ENCODE data around the gene GRB10. TPM values are rescaled to one million over a fixed set of nuclear protein-coding genes. Genes with fewer than 3 reads are reported as not detected.

Gene GRB10
- total and polyA plus RNA-seq, 2 donors (not counting 3 experiments of a cell fraction or from before 2014, with no cell fraction given) = 43.7 to 240 TPM

GRCh38 chr7:50610521-50611277 lies 172.0 kb downstream of the GRB10 start:
- dilution Hi-C loops (cut with MboI; ENCODE audit: extremely low pct_ligation_motif_present, low sequenced_read_pairs) (no loop called here), intact Hi-C loops (cut with micrococcal nuclease) (loop anchor here (1.0 to 5.0 kb wide), 3 partner anchors 14 to 143 kb away; no protein-coding TSS in a partner anchor)
- BruUV-seq (replicated peaks) = no TSS peak
- Histone ChIP-seq H2AFZ (ENCODE audit: low read depth, low read length) (no peak overlapping the region), H3K79me2 (ENCODE audit: control insufficient read depth, insufficient read depth, low read length) (peaks cover 10% of the 10 kb centered on the region), H3K36me3 (ENCODE audit: control insufficient read depth in 2 of 2, extremely low read depth in 1 of 2, insufficient read depth in 2 of 2, low read length in 2 of 2) (peaks cover 20 to 53% of the 10 kb centered on the region in 2 experiments), H3K9me1 (replicated peaks; ENCODE audit: control insufficient read depth, extremely low read depth, insufficient read depth, low read length) (no peaks in the 10 kb centered on the region), H3K27me3 (ENCODE audit: control insufficient read depth in 2 of 2, insufficient read depth in 2 of 2, low read length in 2 of 2) (no peaks in the 10 kb centered on the region), H3K27ac (ENCODE audit: insufficient read depth, low read depth, low read length) (peak overlapping the region; percentile 38), H3K4me1 (ENCODE audit: control insufficient read depth, extremely low read depth, insufficient read depth, low read length) (peaks cover 23% of the 10 kb centered on the region), H4K20me1 (replicated peaks; ENCODE audit: control insufficient read depth, extremely low read depth, insufficient read depth, low read length) (no peaks in the 10 kb centered on the region), H3K9ac (replicated peaks; ENCODE audit: extremely low read depth, insufficient read depth, low read length) (no peak overlapping the region), H3K4me3 (replicated peaks in 1 of 3; ENCODE audit: insufficient read depth in 1 of 3, low read depth in 1 of 3, low read length in 3 of 3) (no peak overlapping the region), H3K4me2 (ENCODE audit: insufficient read depth, low read length) (peak overlapping the region; percentile 21), H3K9me3 (replicated peaks; ENCODE audit: control insufficient read depth, insufficient read depth, low read length) (no peaks in the 10 kb centered on the region)
- FAIRE-seq = peak; percentile 91
- ChIA-PET CTCF (interaction anchor here (1.0 to 4.3 kb wide), 4 partner anchors 13 to 552 kb away, joined by 3 to 23 read pairs (median 8); no protein-coding TSS in a partner anchor), POLR2A (interaction anchor here (0.6 kb wide), 2 partner anchors 76 to 507 kb away, joined by 3 read pairs; no protein-coding TSS in a partner anchor)
- DNase-seq (ENCODE audit: low read depth, low spot score) = peak; percentile 52
- TF ChIP-seq GATA2 (IDR thresholded peaks at IDR 0.05; ENCODE audit: insufficient read depth, insufficient read length, low read depth, low read length) (no peak), POLR2AphosphoS5 (IDR thresholded peaks at IDR 0.05; ENCODE audit: insufficient read depth, low read depth, low read length) (peak; percentile 24), POLR2A (IDR thresholded peaks at IDR 0.05; ENCODE audit: low read depth, low read length) (no peak), FOS (IDR thresholded peaks at IDR 0.05; ENCODE audit: borderline replicate concordance, insufficient read depth, low read length) (peak; percentile 66), MYC (IDR thresholded peaks at IDR 0.05; ENCODE audit: low read depth, low read length) (no peak), EZH2 (IDR thresholded peaks at IDR 0.05; ENCODE audit: borderline replicate concordance, low read depth, low read length, severe bottlenecking) (no peak), MAX (IDR thresholded peaks at IDR 0.05; ENCODE audit: insufficient read depth, insufficient read length) (no peak), JUN (IDR thresholded peaks at IDR 0.05; ENCODE audit: borderline replicate concordance, insufficient read depth, insufficient read length, low read depth) (peak; percentile 58)
- TF ChIP-seq, protein P1, sequence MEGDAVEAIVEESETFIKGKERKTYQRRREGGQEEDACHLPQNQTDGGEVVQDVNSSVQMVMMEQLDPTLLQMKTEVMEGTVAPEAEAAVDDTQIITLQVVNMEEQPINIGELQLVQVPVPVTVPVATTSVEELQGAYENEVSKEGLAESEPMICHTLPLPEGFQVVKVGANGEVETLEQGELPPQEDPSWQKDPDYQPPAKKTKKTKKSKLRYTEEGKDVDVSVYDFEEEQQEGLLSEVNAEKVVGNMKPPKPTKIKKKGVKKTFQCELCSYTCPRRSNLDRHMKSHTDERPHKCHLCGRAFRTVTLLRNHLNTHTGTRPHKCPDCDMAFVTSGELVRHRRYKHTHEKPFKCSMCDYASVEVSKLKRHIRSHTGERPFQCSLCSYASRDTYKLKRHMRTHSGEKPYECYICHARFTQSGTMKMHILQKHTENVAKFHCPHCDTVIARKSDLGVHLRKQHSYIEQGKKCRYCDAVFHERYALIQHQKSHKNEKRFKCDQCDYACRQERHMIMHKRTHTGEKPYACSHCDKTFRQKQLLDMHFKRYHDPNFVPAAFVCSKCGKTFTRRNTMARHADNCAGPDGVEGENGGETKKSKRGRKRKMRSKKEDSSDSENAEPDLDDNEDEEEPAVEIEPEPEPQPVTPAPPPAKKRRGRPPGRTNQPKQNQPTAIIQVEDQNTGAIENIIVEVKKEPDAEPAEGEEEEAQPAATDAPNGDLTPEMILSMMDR (IDR thresholded peaks at IDR 0.05; ENCODE audit: extremely low read depth in 1 of 2, insufficient read depth in 1 of 2, low read depth in 1 of 2, low read length in 2 of 2) = no peak

Measured in endothelial cell of umbilical vein (primary cell).